PC-9 (cell line): Measurements from ENCODE around the gene CASS4. TPM values are rescaled to one million over a fixed set of nuclear protein-coding genes. Genes with fewer than 3 reads are reported as not detected.

ENCODE experiments used
- BruUV-seq: library from RNA; stranded (reverse); fragments of 400-500 nt; replicated peaks from 2 replicates; lab custom pipeline; 2021; lab: Mats Ljungman, UMichigan
- CTCF ChIA-PET: fragments of 300-600 bp; sonication (Branson Sonifier 250); formaldehyde crosslinking; loops from one replicate; lab custom pipeline; 2022; ENCODE audit warnings: antibody characterized with exemption; lab: Charles Lee
- POLR2A ChIA-PET: fragments of 300-600 bp; sonication (Branson Sonifier 250); formaldehyde crosslinking; loops from one replicate; lab custom pipeline; 2022; ENCODE audit warnings: antibody characterized with exemption; ENCODE audit not compliant: unreplicated experiment; lab: Charles Lee
- DNase-seq, 2 experiments: peaks; one replicate each; pipeline versions ENCODE4 v3.0.0 to v3.0.0-alpha.2; 2015 to 2022; ENCODE audit warnings: mixed read lengths in 1 of 2
- H2AFZ ChIP-seq: fragments of 200-600 bp; sonication (generic); 2 replicates; pipeline ENCODE4 v1.8.1; 2017; ENCODE audit warnings: antibody characterized with exemption
- H3F3A ChIP-seq: fragments of 200-600 bp; sonication (generic); 2 replicates; pipeline ENCODE4 v1.8.1; 2017; ENCODE audit warnings: antibody characterized with exemption, mild to moderate bottlenecking, low read depth; ENCODE audit not compliant: insufficient read depth
- H3K27ac ChIP-seq: fragments of 200-600 bp; sonication (generic); 2 replicates; pipeline ENCODE4 v1.6.1; 2016; ENCODE audit warnings: mixed run types
- H3K27me3 ChIP-seq: fragments of 200-600 bp; sonication (generic); 2 replicates; pipeline ENCODE4 v1.6.1; 2016; ENCODE audit warnings: low read depth, mixed run types; ENCODE audit not compliant: insufficient read depth
- H3K36me3 ChIP-seq: fragments of 200-600 bp; sonication (generic); 2 replicates; pipeline ENCODE4 v1.6.1; 2016; ENCODE audit warnings: low read depth, mixed run types
- H3K4me1 ChIP-seq: fragments of 200-600 bp; sonication (generic); replicated peaks from 2 replicates; pipeline ENCODE4 v1.6.1; 2016; ENCODE audit warnings: mixed run types; ENCODE audit not compliant: insufficient read depth
- H3K4me2 ChIP-seq: fragments of 200-600 bp; sonication (generic); 2 replicates; pipeline ENCODE4 v1.6.1; 2017; ENCODE audit warnings: mixed run types
- H3K4me3 ChIP-seq: fragments of 200-600 bp; sonication (generic); 2 replicates; pipeline ENCODE4 v1.6.1; 2016; ENCODE audit warnings: mixed run types
- H3K79me2 ChIP-seq: fragments of 200-600 bp; sonication (generic); 2 replicates; pipeline ENCODE4 v1.6.1; 2017; ENCODE audit warnings: low read depth, mixed run types
- H3K9me2 ChIP-seq: fragments of 200-600 bp; sonication (generic); 2 replicates; pipeline ENCODE4 v1.8.1; 2017; ENCODE audit warnings: mild to moderate bottlenecking; ENCODE audit not compliant: insufficient read depth
- H3K9me3 ChIP-seq: fragments of 200-600 bp; sonication (generic); 2 replicates; pipeline ENCODE4 v1.8.1; 2016; ENCODE audit warnings: low read depth; ENCODE audit not compliant: insufficient read depth
- H4K20me1 ChIP-seq: fragments of 200-600 bp; sonication (generic); 2 replicates; pipeline ENCODE4 v1.8.1; 2017; ENCODE audit not compliant: insufficient read depth
- EZH2 ChIP-seq: fragments of 200-600 bp; sonication (generic); IDR thresholded peaks from 2 replicates; pipeline ENCODE4 v1.8.0; 2017; ENCODE audit warnings: antibody characterized with exemption, low read depth
- intact Hi-C: fragments of 100-400 bp; cut with micrococcal nuclease; formaldehyde crosslinking; loops from one replicate; pipeline ENCODE4 v1.10.0; 2022; ENCODE audit not compliant: unreplicated experiment
- total RNA-seq: library from RNA; stranded (reverse); gene quantifications from 2 replicates; pipeline ENCODE4 v1.2.3, GENCODE V29; 2021
- TF ChIP-seq, protein P1 (sequence below): fragments of 200-600 bp; sonication (generic); conservative IDR thresholded peaks from 2 replicates; pipeline ENCODE4 v1.6.1; 2017; ENCODE audit warnings: mixed run types, antibody characterized with exemption, mild to moderate bottlenecking, moderate library complexity

The CASS4 gene
- total RNA-seq, 1 experiment from 2014 or later, result 0.15 TPM

GRCh38 chr20:56382696-56383095 is 29.4 kb upstream of the CASS4 start:
- H3K9me2 ChIP-seq, result no peaks in the 10 kb centered on the region
- H3K27me3 ChIP-seq, result no peaks in the 10 kb centered on the region
- BruUV-seq, result no TSS peak
- H3K27ac ChIP-seq, result no peak overlapping the region
- ChIA-PET CTCF (no interaction called here), POLR2A (no interaction called here)
- no peak for DNase-seq
- H3K4me1 ChIP-seq, result no peaks in the 10 kb centered on the region
- peaks cover 5% of the 10 kb centered on the region; the same call in 1 of the 2 replicates for H3F3A ChIP-seq
- TF ChIP-seq, protein P1, sequence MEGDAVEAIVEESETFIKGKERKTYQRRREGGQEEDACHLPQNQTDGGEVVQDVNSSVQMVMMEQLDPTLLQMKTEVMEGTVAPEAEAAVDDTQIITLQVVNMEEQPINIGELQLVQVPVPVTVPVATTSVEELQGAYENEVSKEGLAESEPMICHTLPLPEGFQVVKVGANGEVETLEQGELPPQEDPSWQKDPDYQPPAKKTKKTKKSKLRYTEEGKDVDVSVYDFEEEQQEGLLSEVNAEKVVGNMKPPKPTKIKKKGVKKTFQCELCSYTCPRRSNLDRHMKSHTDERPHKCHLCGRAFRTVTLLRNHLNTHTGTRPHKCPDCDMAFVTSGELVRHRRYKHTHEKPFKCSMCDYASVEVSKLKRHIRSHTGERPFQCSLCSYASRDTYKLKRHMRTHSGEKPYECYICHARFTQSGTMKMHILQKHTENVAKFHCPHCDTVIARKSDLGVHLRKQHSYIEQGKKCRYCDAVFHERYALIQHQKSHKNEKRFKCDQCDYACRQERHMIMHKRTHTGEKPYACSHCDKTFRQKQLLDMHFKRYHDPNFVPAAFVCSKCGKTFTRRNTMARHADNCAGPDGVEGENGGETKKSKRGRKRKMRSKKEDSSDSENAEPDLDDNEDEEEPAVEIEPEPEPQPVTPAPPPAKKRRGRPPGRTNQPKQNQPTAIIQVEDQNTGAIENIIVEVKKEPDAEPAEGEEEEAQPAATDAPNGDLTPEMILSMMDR, result no peak
- no peak for TF ChIP-seq EZH2
- no peak overlapping the region for H2AFZ ChIP-seq
- peaks cover 46% of the 10 kb centered on the region for H3K36me3 ChIP-seq
- H3K4me2 ChIP-seq, result no peak overlapping the region
- H4K20me1 ChIP-seq, result peaks cover 14% of the 10 kb centered on the region; the same call in 1 of the 2 replicates
- H3K79me2 ChIP-seq, result peaks cover 44% of the 10 kb centered on the region
- intact Hi-C loops, result no loop called here
- H3K4me3 ChIP-seq, result no peak overlapping the region
- H3K9me3 ChIP-seq, result no peaks in the 10 kb centered on the region

- Histone ChIP-seq H3K4me2 (no peak overlapping the region), H3K4me3 (no peak overlapping the region), H3F3A (peaks cover 5% of the 10 kb centered on the region; the same call in 1 of the 2 replicates), H2AFZ (no peak overlapping the region), H4K20me1 (peaks cover 14% of the 10 kb centered on the region; the same call in 1 of the 2 replicates), H3K4me1 (no peaks in the 10 kb centered on the region), H3K9me2 (no peaks in the 10 kb centered on the region), H3K79me2 (peaks cover 45% of the 10 kb centered on the region), H3K36me3 (peaks cover 51% of the 10 kb centered on the region), H3K9me3 (no peaks in the 10 kb centered on the region), H3K27ac (no peak overlapping the region), H3K27me3 (no peaks in the 10 kb centered on the region)
- CTCF ChIA-PET, result no interaction called here
- DNase-seq, result no peak
- intact Hi-C loops, result no loop called here
- TF ChIP-seq EZH2, result no peak
- TF ChIP-seq, protein P1, result no peak
- POLR2A ChIA-PET, result interaction anchor here (0.6 kb wide), 1 partner anchor 128 kb away, joined by 6 read pairs; no protein-coding TSS in a partner anchor
- no TSS peak for BruUV-seq
Measured at GRCh38 chr20:56383334-56383733, 28.7 kb upstream of the CASS4 start.

GRCh38 chr20:56385130-56385529 is 26.9 kb upstream of the CASS4 start:
- POLR2A ChIA-PET, result no interaction called here
- H3K79me2 ChIP-seq, result peaks cover 57% of the 10 kb centered on the region
- no peak overlapping the region for H3K27ac ChIP-seq
- no peaks in the 10 kb centered on the region for H3K27me3 ChIP-seq
- H3K4me1 ChIP-seq, result peaks cover 5% of the 10 kb centered on the region; the same call in 1 of the 2 replicates
- BruUV-seq, result no TSS peak
- peaks cover 50% of the 10 kb centered on the region for H3K36me3 ChIP-seq
- no peak overlapping the region for H3K4me3 ChIP-seq
- no peak overlapping the region for H3K4me2 ChIP-seq
- H3F3A ChIP-seq, result peaks cover 5% of the 10 kb centered on the region; the same call in 1 of the 2 replicates
- no peaks in the 10 kb centered on the region for H3K9me2 ChIP-seq
- TF ChIP-seq, protein P1, result no peak
- TF ChIP-seq EZH2, result no peak
- H4K20me1 ChIP-seq, result peaks cover 14% of the 10 kb centered on the region; the same call in 1 of the 2 replicates
- no peaks in the 10 kb centered on the region for H3K9me3 ChIP-seq
- CTCF ChIA-PET, result no interaction called here
- no peak for DNase-seq
- no peak overlapping the region for H2AFZ ChIP-seq
- intact Hi-C loops, result no loop called here
